B cell (primary cell): ENCODE results near the gene UGT1A6. TPM values are rescaled to one million over a fixed set of nuclear protein-coding genes. Genes with fewer than 3 reads are reported as not detected.

Experiments
- ATAC-seq: fragments of 200-7000 bp; cut with Tn5 transposase; one replicate; pipeline ENCODE4 v1.10.0; 2021; ENCODE audit warnings: low read depth, mild to moderate bottlenecking, moderate number of reproducible peaks, moderate library complexity
- CTCF ChIA-PET: fragments of 350-600 bp; sonication (Branson Sonifier 250); formaldehyde crosslinking; loops from one replicate; lab custom pipeline; 2021; ENCODE audit warnings: antibody characterized with exemption, inconsistent platforms; lab: Charles Lee
- POLR2A ChIA-PET: fragments of 350-600 bp; sonication (Branson Sonifier 250); formaldehyde crosslinking; loops from one replicate; lab custom pipeline; 2021; ENCODE audit warnings: antibody characterized with exemption; lab: Charles Lee
- DNase-seq: peaks from one replicate; pipeline ENCODE4 v3.0.0; 2013
- H2AFZ ChIP-seq: 2 replicates; pipeline ENCODE4 v1.6.1; 2012; ENCODE audit warnings: mild to moderate bottlenecking, low read depth, low read length; ENCODE audit not compliant: insufficient read depth, poor library complexity, severe bottlenecking
- H3K27ac ChIP-seq, 2 donors: 1 replicate in 1 of 2; 2 replicates in 1 of 2; pipeline ENCODE4 v1.5.1; 2012 to 2013; ENCODE audit warnings: low read length in 2 of 2, mild to moderate bottlenecking in 2 of 2, moderate library complexity in 1 of 2
- H3K27me3 ChIP-seq, 4 experiments: fragments of 200-600 bp in 1 of 4; sonication (generic) in 1 of 4; replicated peaks in 1 of 4; 1 replicate in 2 of 4; 2 replicates in 2 of 4; pipeline versions ENCODE4 v1.6.1 to v1.7.0; 2013 to 2016; ENCODE audit warnings: low read length in 3 of 4, mild to moderate bottlenecking in 2 of 4, mixed read lengths in 1 of 4, moderate library complexity in 1 of 4; ENCODE audit not compliant: insufficient read depth in 4 of 4, control insufficient read depth in 3 of 4; ENCODE audit errors: control extremely low read depth in 1 of 4
- H3K36me3 ChIP-seq, 2 experiments: replicated peaks in 1 of 2; 1 replicate in 1 of 2; 2 replicates in 1 of 2; pipeline versions ENCODE4 v1.6.1 to v1.7.1; 2013; ENCODE audit warnings: low read length in 1 of 2; ENCODE audit not compliant: insufficient read depth in 2 of 2, control insufficient read depth in 1 of 2; ENCODE audit errors: control extremely low read depth in 1 of 2, extremely low read depth in 1 of 2
- H3K4me1 ChIP-seq, 2 donors: fragments of 200-600 bp in 1 of 2; sonication (generic) in 1 of 2; 1 replicate in 1 of 2; 2 replicates in 1 of 2; pipeline versions ENCODE4 v1.5.1 to v1.6.1; 2013 to 2017; ENCODE audit warnings: low read length in 2 of 2; ENCODE audit not compliant: control insufficient read depth in 2 of 2, insufficient read depth in 2 of 2
- H3K4me2 ChIP-seq: replicated peaks from 2 replicates; pipeline ENCODE3; 2012; ENCODE audit warnings: mild to moderate bottlenecking, low read depth, low read length; ENCODE audit not compliant: poor library complexity, severe bottlenecking
- H3K4me3 ChIP-seq, 5 experiments: fragments of 200-600 bp in 1 of 5; sonication (generic) in 1 of 5; 1 replicate in 3 of 5; 2 replicates in 2 of 5; pipeline versions ENCODE4 v1.5.1 to v1.7.0; 2011 to 2016; ENCODE audit warnings: low read length in 4 of 5, mild to moderate bottlenecking in 4 of 5, low read depth in 2 of 5, control low read depth in 1 of 5, moderate library complexity in 1 of 5; ENCODE audit not compliant: insufficient read depth in 1 of 5; ENCODE audit errors: control extremely low read depth in 1 of 5, extremely low read depth in 1 of 5
- H3K79me2 ChIP-seq: fragments of 200-600 bp; sonication (generic); one replicate; pipeline ENCODE4 v1.6.0; 2016; ENCODE audit warnings: low read length; ENCODE audit not compliant: control insufficient read depth, insufficient read depth
- H3K9ac ChIP-seq: fragments of 200-600 bp; sonication (generic); 2 replicates; pipeline ENCODE4 v1.6.1; 2017; ENCODE audit warnings: mild to moderate bottlenecking, low read length, moderate library complexity
- H3K9me3 ChIP-seq, 3 donors: one replicate each; pipeline versions ENCODE4 v1.6.1 to v1.7.1; 2013; ENCODE audit warnings: low read length in 2 of 3; ENCODE audit not compliant: control insufficient read depth in 2 of 3, insufficient read depth in 1 of 3; ENCODE audit errors: control extremely low read depth in 1 of 3
- H4K20me1 ChIP-seq: 2 replicates; pipeline ENCODE4 v1.6.0; 2012; ENCODE audit warnings: mild to moderate bottlenecking, low read length; ENCODE audit not compliant: insufficient read depth, control insufficient read depth, poor library complexity, severe bottlenecking
- H3K27ac Mint-ChIP-seq: one replicate; pipeline ENCODE4 v1.8.0; 2021; ENCODE audit warnings: mixed read lengths
- H3K27me3 Mint-ChIP-seq: one replicate; pipeline ENCODE4 v1.8.0; 2021; ENCODE audit warnings: mixed read lengths
- H3K4me1 Mint-ChIP-seq: one replicate; pipeline ENCODE4 v1.8.0; 2021; ENCODE audit warnings: mixed read lengths
- H3K4me3 Mint-ChIP-seq: one replicate; pipeline ENCODE4 v1.8.0; 2021; ENCODE audit warnings: mixed read lengths
- H3K9me3 Mint-ChIP-seq: one replicate; pipeline ENCODE4 v1.8.0; 2022; ENCODE audit warnings: mixed read lengths; ENCODE audit not compliant: insufficient read depth
- CTCF ChIP-seq: fragments of 200-600 bp; IDR thresholded peaks from one replicate; pipeline ENCODE4 v1.8.0; 2022; ENCODE audit warnings: antibody characterized with exemption, mild to moderate bottlenecking
- EZH2 ChIP-seq: IDR thresholded peaks from 2 replicates; pipeline ENCODE4 v1.6.1; 2012; ENCODE audit warnings: borderline replicate concordance, low read depth, mild to moderate bottlenecking, moderate library complexity, low read length; ENCODE audit not compliant: insufficient read depth, poor library complexity, severe bottlenecking
- WGBS: methylation state at CpG from one replicate; pipeline ENCODE4 v1.1.5; 2013; ENCODE audit warnings: missing lambda C conversion rate; ENCODE audit not compliant: insufficient coverage; 5-methylcytosine and 5-hydroxymethylcytosine counted together
- intact Hi-C: fragments of 100-400 bp; cut with micrococcal nuclease; formaldehyde crosslinking; loops from one replicate; pipeline ENCODE4 v1.10.0; 2022
- polyA plus RNA-seq: library from polyadenylated mRNA; depleted of rRNA; stranded (reverse); fragments of >200 nt; gene quantifications from 2 replicates; pipeline ENCODE4 v1.2.3, GENCODE V29; 2012
- total RNA-seq, 2 donors: library from RNA; stranded (reverse); fragments of 120-200 nt in 1 of 2; gene quantifications; 1 replicate in 1 of 2; 2 replicates in 1 of 2; pipeline versions ENCODE4 v1.2.3 to v1.2.4, GENCODE V29; 2013 to 2022

UGT1A6 gene
- total and polyA plus RNA-seq, 2 donors (not counting 1 experiment from before 2014, with no cell fraction given), result not detected

- no peaks in the 10 kb centered on the region for H4K20me1 ChIP-seq
- no peak overlapping the region for H3K4me3 Mint-ChIP-seq
- no peak for ATAC-seq
- no peaks in the 10 kb centered on the region for H3K36me3 ChIP-seq
- no peak overlapping the region for H3K4me2 ChIP-seq
- no peak for DNase-seq
- no peak overlapping the region for H3K9ac ChIP-seq
- no peaks in the 10 kb centered on the region for H3K79me2 ChIP-seq
- H3K27ac Mint-ChIP-seq, result no peak overlapping the region
- no peak overlapping the region for H2AFZ ChIP-seq
- peaks cover 3% of the 10 kb centered on the region for H3K27me3 Mint-ChIP-seq
- H3K4me1 ChIP-seq, result no peaks in the 10 kb centered on the region
- H3K9me3 ChIP-seq, result peaks cover 0 to 3% (median 0%) of the 10 kb centered on the region in 3 donors
- peaks cover 2% of the 10 kb centered on the region for H3K9me3 Mint-ChIP-seq
- ChIA-PET CTCF (no interaction called here), POLR2A (no interaction called here)
- intact Hi-C loops, result no loop called here
- H3K4me1 Mint-ChIP-seq, result no peaks in the 10 kb centered on the region
- no peak overlapping the region for H3K27ac ChIP-seq
- no peaks in the 10 kb centered on the region for H3K27me3 ChIP-seq
- TF ChIP-seq CTCF, result no peak
- TF ChIP-seq EZH2, result no peak
- no peak overlapping the region for H3K4me3 ChIP-seq
- WGBS, result 91% methylated on average over 2 of the region's 9 CpGs
Observed at GRCh38 chr2:233796254-233796653, 103.6 kb downstream of the UGT1A6 start.

- Mint-ChIP-seq H3K27me3 (peaks cover 7% of the 10 kb centered on the region), H3K9me3 (peaks cover 2% of the 10 kb centered on the region), H3K4me1 (no peaks in the 10 kb centered on the region), H3K27ac (no peak overlapping the region), H3K4me3 (no peak overlapping the region)
- Histone ChIP-seq H3K4me3 (no peak overlapping the region), H2AFZ (no peak overlapping the region), H3K4me1 (no peaks in the 10 kb centered on the region), H3K27ac (no peak overlapping the region), H4K20me1 (no peaks in the 10 kb centered on the region), H3K27me3 (peaks cover 0 to 4% (median 0%) of the 10 kb centered on the region in 4 experiments), H3K4me2 (no peak overlapping the region), H3K36me3 (no peaks in the 10 kb centered on the region), H3K79me2 (no peaks in the 10 kb centered on the region), H3K9me3 (no peaks in the 10 kb centered on the region), H3K9ac (no peak overlapping the region)
- DNase-seq, result no peak
- POLR2A ChIA-PET, result no interaction called here
- CTCF ChIA-PET, result no interaction called here
- WGBS, result 85% methylated on average over 11 of the region's 14 CpGs
- no peak for ATAC-seq
- intact Hi-C loops, result no loop called here
- TF ChIP-seq CTCF (no peak), EZH2 (no peak)
Observed at GRCh38 chr2:233798335-233799086, 105.8 kb downstream of the UGT1A6 start.
